ENCODE results near the gene DOCK11.

The DOCK11 gene

DNA sequence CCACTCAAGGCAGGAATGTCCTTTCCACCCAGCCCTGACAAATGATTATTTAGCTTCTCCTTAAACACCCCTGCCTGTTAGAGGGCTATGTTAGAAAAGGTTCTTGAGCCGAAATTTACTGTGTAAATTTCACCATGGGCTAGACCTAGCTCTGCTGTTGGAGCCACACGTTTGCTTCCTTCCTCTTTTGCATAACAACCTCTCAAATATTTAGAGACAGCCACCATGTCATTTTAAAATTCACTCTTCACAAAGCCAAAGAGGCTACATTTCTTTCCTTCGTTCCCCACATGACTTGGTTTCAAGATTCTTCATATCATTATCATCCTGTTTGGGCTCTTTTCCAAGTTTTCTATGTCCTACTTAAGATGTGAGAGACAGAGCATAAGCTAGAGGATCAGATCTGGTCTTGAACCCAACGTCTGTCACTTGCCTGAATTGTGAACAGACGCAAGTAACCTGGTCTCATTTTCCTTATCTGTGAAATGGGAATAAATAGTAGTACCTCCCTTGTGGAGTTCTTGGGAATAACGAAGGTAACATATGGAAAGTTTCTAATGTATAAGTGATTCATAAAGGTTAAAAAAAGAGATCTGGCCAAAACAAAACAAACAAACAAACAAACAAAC lies 6.7 kb downstream of the DOCK11 start:
- DNase-seq (ENCODE audit: low read depth in 2 of 2): no peak

DNA sequence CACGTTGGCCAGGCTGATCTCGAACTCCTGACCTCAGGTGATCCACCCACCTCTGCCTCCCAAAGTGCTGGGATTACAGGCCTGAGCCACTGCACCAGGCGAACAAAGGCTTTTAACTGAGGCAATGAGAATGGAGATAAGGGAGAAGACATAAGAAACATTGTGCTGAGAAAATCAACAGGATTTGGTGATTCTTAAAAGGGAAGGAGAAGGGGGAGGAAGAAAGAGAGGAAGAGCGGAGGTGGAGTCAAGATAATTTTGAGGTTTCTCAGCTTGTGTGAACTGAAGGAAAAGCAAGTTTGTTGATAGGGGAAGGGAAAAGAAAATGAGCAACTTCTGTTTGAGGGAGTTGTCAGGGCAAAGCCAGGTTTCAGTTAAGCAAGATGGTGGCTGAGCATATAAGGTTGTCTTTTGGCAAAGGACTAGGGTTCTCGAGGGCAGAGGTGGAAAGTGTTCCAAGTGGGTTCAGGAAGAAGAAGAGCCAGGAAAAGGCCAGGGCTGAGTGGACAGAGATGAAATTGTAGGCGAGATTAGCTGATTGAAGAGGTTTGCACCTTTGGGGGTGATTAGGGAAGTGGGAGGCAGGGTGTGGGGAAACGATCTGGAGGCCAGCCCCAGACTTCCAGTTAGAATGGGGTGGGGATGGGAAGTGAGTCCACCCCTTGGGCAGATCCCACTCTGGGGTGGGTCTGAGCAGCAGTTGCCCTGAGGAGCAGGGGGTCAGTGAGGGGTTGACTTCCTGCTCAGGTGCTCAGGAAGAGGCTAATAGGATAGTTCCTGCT lies 7.8 kb downstream of the DOCK11 start:
- no peak for DNase-seq (ENCODE audit: low read depth in 2 of 2)

DNA sequence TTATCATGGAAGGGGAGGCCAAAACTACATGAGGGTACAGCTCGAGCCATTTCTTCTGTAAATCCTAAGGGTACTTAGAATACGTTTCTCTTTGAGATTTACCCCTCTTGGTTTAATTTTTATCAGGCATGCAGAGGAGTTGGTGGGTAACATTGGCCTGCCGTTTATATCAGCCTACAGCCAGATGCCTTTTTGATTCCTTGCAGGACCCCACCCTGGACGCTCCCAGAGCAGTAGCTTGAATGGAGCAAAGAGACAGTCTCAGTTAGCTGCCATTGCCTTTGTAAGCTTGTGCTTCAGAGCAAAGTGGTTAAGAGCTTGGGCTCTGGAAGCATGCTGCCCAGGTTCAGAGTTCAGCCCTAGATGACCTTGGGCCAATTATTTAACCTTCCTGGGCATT lies 9.0 kb downstream of the DOCK11 start:
- no peak for DNase-seq (ENCODE audit: low read depth in 2 of 2)

DNA sequence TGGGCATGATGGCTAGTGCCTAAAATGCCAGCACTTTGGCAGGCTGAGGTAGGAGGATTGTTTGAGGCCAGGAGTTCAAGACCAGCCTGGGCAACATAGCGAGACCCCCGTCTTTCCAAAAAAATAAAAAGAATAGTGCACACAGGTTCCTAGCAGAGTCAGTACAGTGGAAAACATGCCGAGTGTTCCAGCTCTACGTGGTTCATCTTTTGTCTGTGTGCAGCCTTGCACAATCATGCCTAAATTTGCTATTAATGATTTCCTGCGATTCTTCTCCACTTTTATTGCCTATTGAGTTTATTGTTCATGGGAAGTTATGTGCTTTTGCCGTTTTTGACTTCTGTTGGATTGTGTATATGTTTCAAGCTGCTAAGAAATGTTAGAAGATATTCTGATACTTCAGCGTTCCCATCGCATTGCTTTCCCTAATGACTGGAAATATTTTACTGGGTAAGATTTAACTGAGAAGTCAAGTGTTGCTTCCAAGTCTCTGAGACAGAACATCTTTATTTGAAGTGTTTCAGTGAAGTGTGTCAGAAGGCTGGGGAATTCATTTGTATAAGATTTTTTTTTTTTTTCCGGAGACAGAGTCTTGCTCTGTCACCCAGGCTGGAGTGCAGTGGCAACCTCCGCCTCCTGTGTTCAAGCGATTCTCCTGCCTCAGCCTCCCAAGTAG lies 11.3 kb downstream of the DOCK11 start:
- no peak for DNase-seq (ENCODE audit: low read depth in 2 of 2)

DNA sequence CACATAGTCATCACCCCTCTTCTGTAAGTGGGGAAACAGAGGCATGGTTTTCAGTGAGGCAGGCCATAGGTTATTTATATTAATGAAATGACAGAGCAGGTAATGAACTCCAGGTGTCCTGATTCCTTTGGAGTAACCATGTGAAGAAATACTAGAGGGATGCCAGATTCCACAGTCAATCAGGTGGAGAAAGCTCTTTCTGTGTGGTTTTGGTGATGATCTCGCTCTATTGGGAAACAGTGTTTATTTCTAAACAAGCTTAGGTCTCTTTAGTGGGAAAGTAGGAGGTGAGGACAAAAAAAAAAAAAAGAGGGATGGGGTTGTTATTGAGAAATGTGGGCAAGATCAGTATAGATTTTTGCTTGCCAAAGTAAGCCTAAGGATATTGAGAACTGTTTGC lies 12.2 kb downstream of the DOCK11 start:
- no peak for DNase-seq (ENCODE audit: low read depth in 2 of 2)

DNA sequence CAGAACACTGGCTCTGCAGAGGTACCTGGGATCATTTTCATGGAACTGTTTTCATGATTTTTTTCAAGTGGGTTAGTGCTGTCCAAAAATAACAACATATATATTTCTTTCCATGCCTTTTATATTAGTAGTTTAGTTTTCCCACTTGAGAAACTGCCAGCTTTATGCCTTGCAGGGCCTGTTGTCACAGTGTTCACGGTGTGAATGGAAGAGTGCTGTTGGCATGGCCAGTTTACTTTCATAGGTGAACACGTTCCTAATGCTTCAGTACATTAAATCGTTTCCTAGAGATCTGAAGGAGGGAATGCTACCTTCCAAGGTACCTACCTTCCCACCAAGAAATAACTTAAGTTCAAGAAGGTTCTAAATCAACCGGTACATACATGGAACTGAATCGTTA lies 12.6 kb downstream of the DOCK11 start:
- no peak for DNase-seq (ENCODE audit: low read depth in 2 of 2)

GRCh38 chrX:118508635-118509034 lies 13.0 kb downstream of the DOCK11 start:
- DNase-seq (ENCODE audit: low read depth in 2 of 2): no peak

- DNase-seq (ENCODE audit: low read depth in 2 of 2): no peak
Observed at GRCh38 chrX:118510111-118510510, 14.5 kb downstream of the DOCK11 start.

GRCh38 chrX:118513120-118513898 lies 17.7 kb downstream of the DOCK11 start:
- no peak for DNase-seq (ENCODE audit: low read depth in 2 of 2)

DNA sequence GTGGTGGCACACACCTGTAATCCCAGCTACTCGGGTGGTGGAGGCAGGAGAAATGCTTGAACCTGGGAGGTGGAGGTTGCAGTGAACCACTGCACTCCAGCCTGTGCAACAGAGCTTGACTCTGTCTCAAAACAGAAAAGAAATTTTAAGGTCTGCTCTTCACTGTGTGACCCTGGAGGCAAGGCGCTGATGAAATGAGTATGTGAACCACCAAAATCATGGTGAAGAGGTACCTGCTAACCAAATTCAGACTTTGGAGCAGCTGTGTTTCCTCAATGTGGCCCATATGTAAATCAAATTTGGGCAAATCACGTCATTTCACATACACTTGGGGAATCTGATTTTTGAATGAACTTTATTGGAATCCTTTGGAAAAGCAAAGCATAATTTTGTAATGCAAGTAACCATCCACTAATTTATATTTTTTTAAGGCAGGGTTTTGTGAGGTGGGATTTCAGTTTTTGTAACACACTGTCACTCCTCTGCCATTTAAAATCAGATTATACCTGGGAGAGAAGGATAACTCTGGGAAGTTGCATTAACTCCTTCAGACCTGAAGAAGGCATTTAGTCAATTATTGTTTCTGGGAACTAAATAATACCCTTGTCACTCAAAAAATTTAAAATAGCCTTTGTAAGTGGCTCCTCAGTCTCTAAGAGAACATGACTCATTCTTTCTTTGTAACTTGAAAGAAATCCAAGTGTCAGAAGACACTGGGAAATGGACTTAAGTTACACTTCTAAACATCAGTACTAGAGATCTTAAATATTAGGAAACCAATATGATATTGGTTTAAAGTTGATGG lies 24.0 kb downstream of the DOCK11 start:
- DNase-seq (ENCODE audit: low read depth in 2 of 2): no peak

GRCh38 chrX:118520216-118521206 lies 24.9 kb downstream of the DOCK11 start:
- DNase-seq (ENCODE audit: low read depth in 2 of 2): no peak

- no peak for DNase-seq (ENCODE audit: low read depth in 2 of 2)
Observed at GRCh38 chrX:118521435-118521834, 25.8 kb downstream of the DOCK11 start.

GRCh38 chrX:118522230-118522926 lies 26.8 kb downstream of the DOCK11 start:
- no peak for DNase-seq (ENCODE audit: low read depth in 2 of 2)

GRCh38 chrX:118523920-118524319 lies 28.3 kb downstream of the DOCK11 start:
- no peak for DNase-seq (ENCODE audit: low read depth in 2 of 2)

- no peak for DNase-seq (ENCODE audit: low read depth in 2 of 2)
Observed at GRCh38 chrX:118524344-118524743, 28.7 kb downstream of the DOCK11 start.

- no peak for DNase-seq (ENCODE audit: low read depth in 2 of 2)
Observed at GRCh38 chrX:118525174-118525730, 29.6 kb downstream of the DOCK11 start.

- DNase-seq (ENCODE audit: low read depth in 2 of 2): no peak
Observed at GRCh38 chrX:118526149-118526548, 30.5 kb downstream of the DOCK11 start.

GRCh38 chrX:118528071-118528737 lies 32.6 kb downstream of the DOCK11 start:
- DNase-seq (ENCODE audit: low read depth in 2 of 2): peak; percentile 20 to 34

All from stimulated activated CD4-positive, alpha-beta T cell treated with anti-CD3 and anti-CD28 coated beads, Interleukin-12 subunit alpha, Interleukin-12 subunit beta, amount 100 ng/mL, for 24 hours (primary cell).